Endothelial cell of umbilical vein (primary cell): ENCODE measurements around the gene ACBD3. TPM values are rescaled to one million over a fixed set of nuclear protein-coding genes. Genes with fewer than 3 reads are reported as not detected.

Source experiments
- BruUV-seq: library from RNA; stranded (reverse); fragments of 400-500 nt; replicated peaks from 2 replicates; lab custom pipeline; 2021; lab: Mats Ljungman, UMichigan
- CTCF ChIA-PET: fragments of 300-600, 350-600 bp; sonication (Branson Sonifier 250); formaldehyde crosslinking; loops from one replicate; lab custom pipeline; 2021; ENCODE audit warnings: antibody characterized with exemption, inconsistent platforms; lab: Charles Lee
- POLR2A ChIA-PET: fragments of 300-600, 350-600 bp; sonication (Branson Sonifier 250); formaldehyde crosslinking; loops from one replicate; lab custom pipeline; 2021; ENCODE audit warnings: antibody characterized with exemption, inconsistent platforms; lab: Charles Lee
- DNase-seq: peaks from one replicate; pipeline ENCODE4 v3.0.0-alpha.2; 2011; ENCODE audit warnings: low read depth, low spot score
- FAIRE-seq: peaks from 2 replicates; lab custom pipeline; 2011; peaks lifted over from hg19 to GRCh38; lab: Jason Lieb, UNC
- H2AFZ ChIP-seq: 2 replicates; pipeline ENCODE4 v1.6.0; 2012; ENCODE audit warnings: low read depth, low read length, control low read depth, inconsistent platforms
- H3K27ac ChIP-seq: 2 replicates; pipeline ENCODE4 v1.5.1; 2011; ENCODE audit warnings: low read depth, mild to moderate bottlenecking, control low read depth, low read length, moderate library complexity; ENCODE audit not compliant: insufficient read depth
- H3K27me3 ChIP-seq, 2 experiments: 2 replicates each; pipeline versions ENCODE4 v1.6.0 to v1.6.1; 2011; ENCODE audit warnings: low read length in 2 of 2, mixed read lengths in 1 of 2; ENCODE audit not compliant: control insufficient read depth in 2 of 2, insufficient read depth in 2 of 2
- H3K36me3 ChIP-seq, 2 experiments: 2 replicates in 1 of 2; 3 replicates in 1 of 2; pipeline ENCODE4 v1.5.1; 2011; ENCODE audit warnings: low read length in 2 of 2, mild to moderate bottlenecking in 1 of 2, moderate library complexity in 1 of 2; ENCODE audit not compliant: control insufficient read depth in 2 of 2, insufficient read depth in 2 of 2; ENCODE audit errors: extremely low read depth in 1 of 2
- H3K4me1 ChIP-seq: 3 replicates; pipeline ENCODE4 v1.5.1; 2011; ENCODE audit warnings: mild to moderate bottlenecking, low read length; ENCODE audit not compliant: control insufficient read depth, insufficient read depth; ENCODE audit errors: extremely low read depth
- H3K4me2 ChIP-seq: 2 replicates; pipeline ENCODE4 v1.6.1; 2011; ENCODE audit warnings: low read length, control low read depth, mixed read lengths; ENCODE audit not compliant: insufficient read depth
- H3K4me3 ChIP-seq, 3 experiments: fragments of 200-600 bp in 1 of 3; sonication (generic), shearing (Covaris generic) in 1 of 3; replicated peaks in 1 of 3; 2 replicates each; pipeline ENCODE4 v1.5.1; 2011 to 2016; ENCODE audit warnings: control low read depth in 3 of 3, low read length in 3 of 3, mild to moderate bottlenecking in 2 of 3, inconsistent platforms in 1 of 3, low read depth in 1 of 3, moderate library complexity in 1 of 3; ENCODE audit not compliant: insufficient read depth in 1 of 3
- H3K79me2 ChIP-seq: 2 replicates; pipeline ENCODE4 v1.6.0; 2012; ENCODE audit warnings: low read length, inconsistent platforms; ENCODE audit not compliant: control insufficient read depth, insufficient read depth
- H3K9ac ChIP-seq: replicated peaks from 2 replicates; pipeline ENCODE3; 2011; ENCODE audit warnings: low read length, control low read depth; ENCODE audit not compliant: insufficient read depth; ENCODE audit errors: extremely low read depth
- H3K9me1 ChIP-seq: replicated peaks from 3 replicates; pipeline ENCODE4 v1.6.0; 2011; ENCODE audit warnings: mild to moderate bottlenecking, low read length; ENCODE audit not compliant: control insufficient read depth, insufficient read depth; ENCODE audit errors: extremely low read depth
- H3K9me3 ChIP-seq: replicated peaks from 2 replicates; pipeline ENCODE4 v1.5.1; 2012; ENCODE audit warnings: low read length, inconsistent platforms; ENCODE audit not compliant: control insufficient read depth, insufficient read depth
- H4K20me1 ChIP-seq: replicated peaks from 2 replicates; pipeline ENCODE3; 2011; ENCODE audit warnings: mild to moderate bottlenecking, low read length; ENCODE audit not compliant: control insufficient read depth, insufficient read depth; ENCODE audit errors: extremely low read depth
- EZH2 ChIP-seq: IDR thresholded peaks from 2 replicates; pipeline ENCODE4 v1.6.1; 2012; ENCODE audit warnings: borderline replicate concordance, low read depth, mild to moderate bottlenecking, moderate library complexity, low read length, inconsistent platforms; ENCODE audit not compliant: severe bottlenecking
- FOS ChIP-seq: IDR thresholded peaks from 2 replicates; pipeline ENCODE4 v1.6.1; 2011; ENCODE audit warnings: mild to moderate bottlenecking, low read length, moderate library complexity, borderline replicate concordance; ENCODE audit not compliant: insufficient read depth
- MYC ChIP-seq: IDR thresholded peaks from one replicate; pipeline ENCODE4 v1.6.1; 2011; ENCODE audit warnings: mild to moderate bottlenecking, low read depth, low read length
- POLR2A ChIP-seq: IDR thresholded peaks from 2 replicates; pipeline ENCODE4 v1.6.1; 2012; ENCODE audit warnings: low read depth, mild to moderate bottlenecking, control low read depth, low read length
- POLR2AphosphoS5 ChIP-seq: IDR thresholded peaks from 2 replicates; pipeline ENCODE4 v1.6.1; 2012; ENCODE audit warnings: low read depth, mild to moderate bottlenecking, control low read depth, low read length, moderate library complexity; ENCODE audit not compliant: insufficient read depth
- dilution Hi-C: fragments of 300-500 bp; cut with MboI; formaldehyde crosslinking; loops from one replicate; pipeline ENCODE4 v1.15.0; 2019; ENCODE audit warnings: low sequenced_read_pairs; ENCODE audit not compliant: extremely low pct_ligation_motif_present
- intact Hi-C: fragments of 100-400 bp; cut with micrococcal nuclease; formaldehyde crosslinking; loops from one replicate; pipeline ENCODE4 v1.10.0; 2022
- polyA plus RNA-seq, 4 experiments: library from polyadenylated mRNA; depleted of rRNA in 3 of 4; stranded (reverse) in 3 of 4; unstranded in 1 of 4; fragments of >200 nt; gene quantifications; 2 replicates each; pipeline versions ENCODE4 v1.2.1 to v1.2.3, GENCODE V29; 2011 to 2012; ENCODE audit warnings: missing spikeins in 1 of 4
- total RNA-seq: library from RNA; stranded (reverse); gene quantifications from 2 replicates; pipeline ENCODE4 v1.2.3, GENCODE V29; 2021
- TF ChIP-seq, protein P1 (sequence below): IDR thresholded peaks from 2 replicates; pipeline ENCODE4 v1.6.1; 2011; ENCODE audit not compliant: insufficient read depth, insufficient read length

Gene ACBD3
- total and polyA plus RNA-seq, 2 donors (not counting 3 experiments of a cell fraction or from before 2014, with no cell fraction given), result 12.3 to 36.4 TPM

- CTCF ChIA-PET, result interaction anchor here (0.9 kb wide), 1 partner anchor 39 kb away, joined by 4 read pairs; no protein-coding TSS in a partner anchor
- FAIRE-seq, result no peak
- Histone ChIP-seq H3K4me2 (no peak overlapping the region), H4K20me1 (no peaks in the 10 kb centered on the region), H3K27me3 (no peaks in the 10 kb centered on the region), H2AFZ (no peak overlapping the region), H3K4me1 (no peaks in the 10 kb centered on the region), H3K9me3 (no peaks in the 10 kb centered on the region), H3K27ac (no peak overlapping the region), H3K9me1 (no peaks in the 10 kb centered on the region), H3K79me2 (peaks cover 3% of the 10 kb centered on the region), H3K4me3 (no peak overlapping the region), H3K9ac (no peak overlapping the region), H3K36me3 (peaks cover 5 to 26% of the 10 kb centered on the region in 2 experiments)
- POLR2A ChIA-PET, result no interaction called here
- dilution Hi-C loops, result no loop called here
- no TSS peak for BruUV-seq
- TF ChIP-seq FOS, result no peak
- TF ChIP-seq, protein P1, sequence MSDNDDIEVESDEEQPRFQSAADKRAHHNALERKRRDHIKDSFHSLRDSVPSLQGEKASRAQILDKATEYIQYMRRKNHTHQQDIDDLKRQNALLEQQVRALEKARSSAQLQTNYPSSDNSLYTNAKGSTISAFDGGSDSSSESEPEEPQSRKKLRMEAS, result no peak
- TF ChIP-seq MYC, result no peak
- TF ChIP-seq POLR2A, result no peak
- DNase-seq, result no peak
- intact Hi-C loops, result no loop called here
Measured at GRCh38 chr1:226158457-226158856, 28.1 kb downstream of the ACBD3 start.

DNA sequence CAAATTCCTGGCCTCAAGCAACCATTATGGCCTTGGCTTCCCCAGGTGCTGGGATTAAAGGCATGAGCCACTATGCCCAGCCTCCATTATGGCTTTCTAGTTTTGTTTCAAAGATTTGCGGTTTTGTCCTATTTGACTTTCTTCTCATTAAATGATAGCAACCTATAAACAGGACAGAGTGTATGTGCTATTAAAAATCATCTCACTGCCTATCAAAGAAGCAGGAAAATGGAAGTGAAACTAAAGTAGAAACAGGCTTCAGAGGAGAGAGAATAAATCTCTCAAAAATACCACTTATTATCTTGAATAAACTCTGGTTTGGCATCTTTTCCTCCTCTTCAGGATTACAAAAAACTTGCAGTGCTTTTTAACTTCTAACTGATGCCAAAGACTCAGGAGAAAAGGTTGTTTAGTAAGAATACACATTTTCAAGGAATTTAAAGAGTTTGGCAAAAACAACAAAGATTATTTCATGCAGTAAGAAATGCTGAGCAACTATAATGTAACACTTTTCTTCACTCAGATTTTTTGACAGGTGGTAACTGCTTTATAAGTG lies 28.7 kb downstream of the ACBD3 start:
- no peaks in the 10 kb centered on the region for H3K9me3 ChIP-seq
- ChIA-PET CTCF (interaction anchor here (0.9 to 1.6 kb wide), 2 partner anchors 32 to 39 kb away, joined by 4 to 6 read pairs; no protein-coding TSS in a partner anchor), POLR2A (no interaction called here)
- BruUV-seq, result no TSS peak
- no peaks in the 10 kb centered on the region for H3K27me3 ChIP-seq
- no peak overlapping the region for H2AFZ ChIP-seq
- no peak for FAIRE-seq
- no peaks in the 10 kb centered on the region for H4K20me1 ChIP-seq
- no peak overlapping the region for H3K4me2 ChIP-seq
- no peaks in the 10 kb centered on the region for H3K9me1 ChIP-seq
- no peak overlapping the region for H3K4me3 ChIP-seq
- H3K4me1 ChIP-seq, result no peaks in the 10 kb centered on the region
- no peak overlapping the region for H3K9ac ChIP-seq
- intact Hi-C loops (no loop called here), dilution Hi-C loops (no loop called here)
- H3K27ac ChIP-seq, result no peak overlapping the region
- no peak for DNase-seq
- H3K36me3 ChIP-seq, result peaks cover 5 to 32% of the 10 kb centered on the region in 2 experiments
- TF ChIP-seq, protein P1, result no peak
- no peak for TF ChIP-seq POLR2AphosphoS5
- TF ChIP-seq EZH2, result no peak
- peaks cover 3% of the 10 kb centered on the region for H3K79me2 ChIP-seq
